ENCODE data around the gene DIMT1.

DIMT1 gene

GRCh38 chr5:62369039-62369438, 34.7 kb downstream of the DIMT1 start:
- no peak for DNase-seq

DNA sequence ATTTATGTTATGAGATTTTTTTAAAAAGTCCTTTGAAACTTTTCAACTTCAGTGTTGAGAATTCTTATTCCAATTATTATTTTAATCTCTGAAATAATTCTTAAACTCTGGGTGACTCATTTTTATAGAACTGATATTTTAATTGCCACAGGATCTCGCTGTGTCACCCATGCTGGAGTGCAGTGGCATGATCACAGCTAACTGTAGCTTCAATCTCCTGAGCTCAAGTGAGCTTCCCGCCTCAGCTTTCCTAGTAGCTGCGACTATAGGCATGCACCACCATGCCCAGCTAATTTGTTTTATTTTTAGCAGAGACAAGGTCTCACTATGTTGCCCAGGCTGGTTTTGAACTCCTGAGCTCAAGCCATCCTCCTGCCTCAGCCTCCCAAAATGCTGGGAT, 41.0 kb downstream of the DIMT1 start:
- no peak for DNase-seq

GRCh38 chr5:62354028-62354874, 49.5 kb downstream of the DIMT1 start:
- no peak for DNase-seq

DNA sequence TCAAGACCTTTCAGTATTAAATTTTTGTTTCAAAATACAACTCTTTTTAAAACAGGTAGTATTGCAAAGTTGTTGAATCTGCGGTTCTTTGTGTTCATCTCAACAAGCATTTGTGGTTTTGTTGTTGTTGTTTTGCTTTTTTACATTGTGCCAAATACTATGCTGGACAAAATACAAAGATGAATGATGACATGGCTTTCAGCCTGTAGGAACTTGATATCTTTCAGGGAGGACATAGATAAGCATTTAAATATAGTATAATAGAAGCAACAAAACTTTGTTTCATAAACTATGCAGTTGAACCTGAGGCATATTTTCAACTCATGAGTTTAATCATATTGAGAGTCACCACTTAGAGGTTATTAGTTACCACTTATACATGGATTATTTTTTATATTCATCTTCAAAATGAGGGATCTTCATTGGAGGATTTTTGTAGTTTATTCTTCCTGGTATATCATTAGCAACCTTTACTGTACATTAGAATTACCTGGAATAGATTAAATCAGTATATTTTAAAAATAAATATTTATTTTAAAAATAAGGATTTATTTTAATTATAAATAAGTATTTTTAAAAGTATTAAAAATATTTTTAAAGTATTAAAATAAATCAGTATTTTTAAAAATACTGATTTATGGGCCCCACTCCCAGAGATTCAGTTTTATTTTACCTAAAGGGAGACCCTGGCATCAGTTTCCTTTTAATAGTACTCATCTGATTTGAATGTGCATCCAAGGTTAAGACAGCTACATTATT, 54.8 kb downstream of the DIMT1 start:
- no peak for DNase-seq

GRCh38 chr5:62347928-62348327, 55.8 kb downstream of the DIMT1 start:
- DNase-seq: no peak

GRCh38 chr5:62346748-62347147, 57.0 kb downstream of the DIMT1 start:
- DNase-seq: no peak

- DNase-seq: no peak
These were observed 60.3 kb downstream of the DIMT1 start for GRCh38 chr5:62343428-62343827.

GRCh38 chr5:62342476-62342837, 61.2 kb downstream of the DIMT1 start:
- DNase-seq: no peak

GRCh38 chr5:62341783-62342475, 61.8 kb downstream of the DIMT1 start:
- no peak for DNase-seq

- no peak for DNase-seq
These were observed 62.7 kb downstream of the DIMT1 start for GRCh38 chr5:62340979-62341378.

GRCh38 chr5:62340392-62340791, 63.3 kb downstream of the DIMT1 start:
- no peak for DNase-seq
